HG03575 (cell line): ENCODE data around the gene ZFAND3.

Source experiments
- ATAC-seq: cut with Tn5 transposase; IDR thresholded peaks from one replicate; pipeline ENCODE4 v1.9.1; 2021; ENCODE audit not compliant: unreplicated experiment, insufficient number of reproducible peaks, low FRiP score; ENCODE audit errors: extremely low read depth

The ZFAND3 gene

GRCh38 chr6:37856285-37856684 is 36.8 kb downstream of the ZFAND3 start:
- no peak for ATAC-seq

- ATAC-seq, result no peak
Measured at GRCh38 chr6:37858363-37858762, 38.8 kb downstream of the ZFAND3 start.

- ATAC-seq, result no peak
Measured at GRCh38 chr6:37860226-37860839, 40.8 kb downstream of the ZFAND3 start.

GRCh38 chr6:37861452-37861851 is 41.9 kb downstream of the ZFAND3 start:
- ATAC-seq, result no peak

GRCh38 chr6:37862430-37862829 is 42.9 kb downstream of the ZFAND3 start:
- ATAC-seq, result no peak

- ATAC-seq, result no peak
Measured at GRCh38 chr6:37862992-37863391, 43.5 kb downstream of the ZFAND3 start.

GRCh38 chr6:37864250-37864649 is 44.7 kb downstream of the ZFAND3 start:
- no peak for ATAC-seq

GRCh38 chr6:37865504-37865903 is 46.0 kb downstream of the ZFAND3 start:
- no peak for ATAC-seq

GRCh38 chr6:37866590-37867507 is 47.3 kb downstream of the ZFAND3 start:
- no peak for ATAC-seq

GRCh38 chr6:37867756-37868446 is 48.4 kb downstream of the ZFAND3 start:
- no peak for ATAC-seq

- ATAC-seq, result no peak
Measured at GRCh38 chr6:37868447-37868825, 48.9 kb downstream of the ZFAND3 start.

- ATAC-seq, result no peak
Measured at GRCh38 chr6:37871616-37872372, 52.3 kb downstream of the ZFAND3 start.

- ATAC-seq, result no peak
Measured at GRCh38 chr6:37872373-37872745, 52.8 kb downstream of the ZFAND3 start.

GRCh38 chr6:37874726-37875125 is 55.2 kb downstream of the ZFAND3 start:
- ATAC-seq, result no peak

GRCh38 chr6:37875561-37876309 is 56.2 kb downstream of the ZFAND3 start:
- ATAC-seq, result no peak

- no peak for ATAC-seq
Measured at GRCh38 chr6:37876843-37877242, 57.3 kb downstream of the ZFAND3 start.

GRCh38 chr6:37877373-37878149 is 58.0 kb downstream of the ZFAND3 start:
- ATAC-seq, result no peak

- no peak for ATAC-seq
Measured at GRCh38 chr6:37878150-37878710, 58.7 kb downstream of the ZFAND3 start.
